Measurements from ENCODE around the gene EDA. TPM values are rescaled to one million over a fixed set of nuclear protein-coding genes. Genes with fewer than 3 reads are reported as not detected.

The EDA gene
- total RNA-seq, 3 donors from 2014 or later (not counting 1 experiment from before 2014, with no cell fraction given), result 0.50 to 0.65 TPM; not detected in 1

DNA sequence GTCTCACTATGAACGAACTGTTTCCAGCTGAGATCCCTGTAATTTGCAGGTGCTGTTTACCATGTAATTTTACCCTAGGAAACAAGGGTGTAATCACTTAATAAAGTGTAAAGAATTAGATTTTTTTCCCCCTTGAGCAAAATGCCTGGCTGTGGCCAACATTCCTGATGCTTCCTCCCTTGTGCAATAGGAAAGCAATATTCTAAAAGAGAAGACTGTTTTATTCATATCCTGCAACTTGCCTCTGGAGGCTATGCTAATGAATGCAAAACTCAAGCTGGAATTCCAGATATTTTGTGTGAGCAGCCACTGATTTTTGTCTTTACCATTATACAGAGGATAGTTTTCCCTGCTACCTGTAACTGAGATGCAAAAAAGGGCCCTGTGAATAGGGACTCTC lies 335.8 kb downstream of the EDA start:
- no peak for ATAC-seq
- H3K36me3 ChIP-seq (ENCODE audit: control insufficient read depth, insufficient read depth, low read length), result no peaks in the 10 kb centered on the region
- intact Hi-C loops (cut with micrococcal nuclease), result no loop called here
- WGBS (ENCODE audit: insufficient coverage), result no CpG with 5 or more reads among the region's 1 CpG
- no peak overlapping the region for H3K27ac ChIP-seq (ENCODE audit: low read length)
- no peak overlapping the region for H3K4me3 ChIP-seq (ENCODE audit: low read length)
- H3K4me1 Mint-ChIP-seq, result no peaks in the 10 kb centered on the region
- no peaks in the 10 kb centered on the region for H3K27me3 Mint-ChIP-seq (ENCODE audit: low read depth in 2 of 2)
- no peaks in the 10 kb centered on the region for H3K9me3 ChIP-seq (ENCODE audit: control insufficient read depth, insufficient read depth, low read length)
- no peaks in the 10 kb centered on the region for H3K4me1 ChIP-seq (ENCODE audit: control insufficient read depth, insufficient read depth, low read length)
- TF ChIP-seq, protein P1, sequence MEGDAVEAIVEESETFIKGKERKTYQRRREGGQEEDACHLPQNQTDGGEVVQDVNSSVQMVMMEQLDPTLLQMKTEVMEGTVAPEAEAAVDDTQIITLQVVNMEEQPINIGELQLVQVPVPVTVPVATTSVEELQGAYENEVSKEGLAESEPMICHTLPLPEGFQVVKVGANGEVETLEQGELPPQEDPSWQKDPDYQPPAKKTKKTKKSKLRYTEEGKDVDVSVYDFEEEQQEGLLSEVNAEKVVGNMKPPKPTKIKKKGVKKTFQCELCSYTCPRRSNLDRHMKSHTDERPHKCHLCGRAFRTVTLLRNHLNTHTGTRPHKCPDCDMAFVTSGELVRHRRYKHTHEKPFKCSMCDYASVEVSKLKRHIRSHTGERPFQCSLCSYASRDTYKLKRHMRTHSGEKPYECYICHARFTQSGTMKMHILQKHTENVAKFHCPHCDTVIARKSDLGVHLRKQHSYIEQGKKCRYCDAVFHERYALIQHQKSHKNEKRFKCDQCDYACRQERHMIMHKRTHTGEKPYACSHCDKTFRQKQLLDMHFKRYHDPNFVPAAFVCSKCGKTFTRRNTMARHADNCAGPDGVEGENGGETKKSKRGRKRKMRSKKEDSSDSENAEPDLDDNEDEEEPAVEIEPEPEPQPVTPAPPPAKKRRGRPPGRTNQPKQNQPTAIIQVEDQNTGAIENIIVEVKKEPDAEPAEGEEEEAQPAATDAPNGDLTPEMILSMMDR (IDR thresholded peaks at IDR 0.05), result no peak
- no peaks in the 10 kb centered on the region for H3K27me3 ChIP-seq (ENCODE audit: control insufficient read depth, insufficient read depth, low read length)
- no peak for DNase-seq
- H3K4me3 Mint-ChIP-seq, result no peak overlapping the region
- H3K27ac Mint-ChIP-seq, result no peak overlapping the region
- H3K36me3 Mint-ChIP-seq, result no peaks in the 10 kb centered on the region
- no peaks in the 10 kb centered on the region for H3K9me3 Mint-ChIP-seq

DNA sequence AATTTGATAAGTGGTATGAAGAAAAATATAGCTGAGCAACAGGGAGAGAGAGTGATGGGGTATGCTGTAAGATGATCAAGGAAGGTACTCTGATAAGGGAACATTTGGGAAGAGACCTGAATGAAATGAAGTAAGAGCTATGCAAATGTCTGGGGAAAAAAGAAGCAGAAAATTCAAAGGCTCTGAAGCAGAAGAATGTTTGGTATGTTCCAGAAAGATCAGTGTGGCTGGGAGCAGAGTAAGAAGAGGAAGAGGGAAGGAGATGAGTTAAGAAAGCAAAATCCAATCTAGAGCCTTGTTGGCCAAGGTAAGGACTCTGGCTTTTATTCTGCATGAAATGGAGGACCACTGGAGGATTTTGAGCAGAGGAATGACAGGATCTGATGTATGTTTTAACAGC lies 343.8 kb downstream of the EDA start:
- Mint-ChIP-seq H3K27ac (no peak overlapping the region), H3K4me1 (no peaks in the 10 kb centered on the region), H3K36me3 (no peaks in the 10 kb centered on the region), H3K27me3 (ENCODE audit: low read depth in 2 of 2) (no peaks in the 10 kb centered on the region), H3K4me3 (no peak overlapping the region), H3K9me3 (no peaks in the 10 kb centered on the region)
- H3K27ac ChIP-seq (ENCODE audit: low read length), result no peak overlapping the region
- DNase-seq, result no peak
- no peak for ATAC-seq
- no peaks in the 10 kb centered on the region for H3K36me3 ChIP-seq (ENCODE audit: control insufficient read depth, insufficient read depth, low read length)
- TF ChIP-seq, protein P1 (IDR thresholded peaks at IDR 0.05), result no peak
- H3K4me3 ChIP-seq (ENCODE audit: low read length), result no peak overlapping the region
- intact Hi-C loops (cut with micrococcal nuclease), result no loop called here
- no peaks in the 10 kb centered on the region for H3K4me1 ChIP-seq (ENCODE audit: control insufficient read depth, insufficient read depth, low read length)
- no peaks in the 10 kb centered on the region for H3K27me3 ChIP-seq (ENCODE audit: control insufficient read depth, insufficient read depth, low read length)
- H3K9me3 ChIP-seq (ENCODE audit: control insufficient read depth, insufficient read depth, low read length), result no peaks in the 10 kb centered on the region

DNA sequence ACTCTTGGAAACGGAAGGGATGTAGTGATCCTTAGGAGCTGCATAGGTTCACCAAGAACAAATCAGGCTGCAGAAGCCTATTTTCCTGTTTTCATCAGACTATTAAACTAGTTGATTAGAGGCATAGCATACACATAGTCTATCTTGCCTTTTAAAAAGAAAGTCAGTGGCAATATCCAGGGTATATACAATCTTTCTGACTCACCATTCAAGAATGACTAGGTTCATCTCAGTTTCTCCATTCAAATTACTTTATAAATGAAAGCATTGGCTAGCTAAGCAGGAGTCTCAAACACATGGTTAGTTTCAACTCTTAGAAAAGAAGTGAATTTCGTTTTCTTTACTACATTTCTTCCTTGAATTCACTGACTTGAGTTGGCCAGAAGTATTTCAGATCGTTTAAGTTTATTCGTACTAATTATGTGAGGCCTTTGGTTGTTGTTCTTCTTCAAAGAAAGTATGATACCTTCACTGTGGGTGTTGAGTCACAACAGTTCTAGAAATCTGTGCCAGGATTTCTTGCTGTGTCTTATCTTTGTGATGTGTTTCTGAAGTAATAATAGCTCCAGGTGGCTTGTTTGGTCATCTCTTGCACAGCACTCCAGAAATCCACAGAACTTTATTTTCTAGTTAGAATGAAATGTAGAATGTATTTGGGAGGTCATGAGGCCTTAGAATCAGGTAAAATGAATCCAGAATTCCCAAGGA lies 345.6 kb downstream of the EDA start:
- no peaks in the 10 kb centered on the region for H3K9me3 Mint-ChIP-seq
- DNase-seq, result no peak
- no peaks in the 10 kb centered on the region for H3K27me3 Mint-ChIP-seq (ENCODE audit: low read depth in 2 of 2)
- H3K4me3 ChIP-seq (ENCODE audit: low read length), result no peak overlapping the region
- H3K4me3 Mint-ChIP-seq, result no peak overlapping the region
- no peaks in the 10 kb centered on the region for H3K27me3 ChIP-seq (ENCODE audit: control insufficient read depth, insufficient read depth, low read length)
- no peak overlapping the region for H3K27ac Mint-ChIP-seq
- 72% methylated on average over 2 of the region's 4 CpGs for WGBS (ENCODE audit: insufficient coverage)
- H3K9me3 ChIP-seq (ENCODE audit: control insufficient read depth, insufficient read depth, low read length), result no peaks in the 10 kb centered on the region
- TF ChIP-seq, protein P1 (IDR thresholded peaks at IDR 0.05), result no peak
- H3K4me1 Mint-ChIP-seq, result no peaks in the 10 kb centered on the region
- intact Hi-C loops (cut with micrococcal nuclease), result no loop called here
- ATAC-seq, result no peak
- no peak overlapping the region for H3K27ac ChIP-seq (ENCODE audit: low read length)
- H3K36me3 ChIP-seq (ENCODE audit: control insufficient read depth, insufficient read depth, low read length), result no peaks in the 10 kb centered on the region
- H3K36me3 Mint-ChIP-seq, result no peaks in the 10 kb centered on the region
- no peaks in the 10 kb centered on the region for H3K4me1 ChIP-seq (ENCODE audit: control insufficient read depth, insufficient read depth, low read length)

DNA sequence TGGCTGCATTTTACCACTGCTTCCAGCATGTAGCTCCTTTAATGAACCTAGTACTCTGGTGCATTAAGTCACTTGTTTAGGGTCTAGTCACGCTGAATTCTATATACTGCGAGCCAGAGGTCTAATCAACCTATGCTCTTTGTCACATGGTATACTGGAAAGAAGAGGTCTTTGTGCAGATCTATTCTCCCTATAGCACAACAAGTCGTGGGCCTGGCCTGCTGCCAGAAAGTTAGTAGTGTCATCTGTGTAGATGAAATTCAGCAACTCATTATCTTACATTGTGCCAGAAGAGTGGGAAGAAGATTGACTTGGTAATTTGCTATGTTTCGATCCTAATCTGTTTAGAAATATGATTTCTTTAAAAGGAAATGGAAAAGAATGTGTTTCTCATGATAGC lies 353.0 kb downstream of the EDA start:
- Histone ChIP-seq H3K36me3 (ENCODE audit: control insufficient read depth, insufficient read depth, low read length) (no peaks in the 10 kb centered on the region), H3K9me3 (ENCODE audit: control insufficient read depth, insufficient read depth, low read length) (no peaks in the 10 kb centered on the region), H3K27me3 (ENCODE audit: control insufficient read depth, insufficient read depth, low read length) (no peaks in the 10 kb centered on the region), H3K4me3 (ENCODE audit: low read length) (no peak overlapping the region), H3K4me1 (ENCODE audit: control insufficient read depth, insufficient read depth, low read length) (no peaks in the 10 kb centered on the region), H3K27ac (ENCODE audit: low read length) (no peak overlapping the region)
- 100% methylated on average over 1 of the region's 4 CpGs for WGBS (ENCODE audit: insufficient coverage)
- H3K27ac Mint-ChIP-seq, result no peak overlapping the region
- H3K4me1 Mint-ChIP-seq, result no peaks in the 10 kb centered on the region
- DNase-seq (no peak), ATAC-seq (no peak)
- H3K4me3 Mint-ChIP-seq, result no peak overlapping the region
- peaks cover 2 to 10% of the 10 kb centered on the region in 2 donors for H3K27me3 Mint-ChIP-seq (ENCODE audit: low read depth in 2 of 2)
- intact Hi-C loops (cut with micrococcal nuclease), result no loop called here
- no peaks in the 10 kb centered on the region for H3K9me3 Mint-ChIP-seq
- TF ChIP-seq, protein P1 (IDR thresholded peaks at IDR 0.05), result no peak
- H3K36me3 Mint-ChIP-seq, result no peaks in the 10 kb centered on the region
